ENCODE results near the gene LRP1B.
A peak's percentile ranks its signal among the peaks of the same experiment; 100 is the strongest.

The LRP1B gene

DNA sequence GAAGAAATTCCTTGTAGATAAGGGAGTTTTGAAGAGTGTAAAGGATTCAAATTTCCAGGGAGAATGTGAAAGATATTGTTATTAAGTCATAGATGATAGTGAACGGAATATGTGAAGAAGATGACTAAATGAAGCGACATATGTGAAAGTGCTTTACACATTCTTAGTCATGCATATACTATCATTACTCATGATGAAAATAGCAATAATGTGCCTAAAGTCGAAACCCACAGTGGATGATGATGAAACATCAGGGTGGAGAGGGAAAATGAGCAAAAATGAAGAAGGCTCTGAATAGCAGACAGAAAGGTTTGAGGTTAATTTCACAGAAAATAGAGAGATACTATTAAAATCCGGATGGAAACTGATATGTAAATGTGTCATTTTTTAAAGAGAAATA, 1237.1 kb downstream of the LRP1B start:
- no peak overlapping the region for H3K9ac ChIP-seq (ENCODE audit: low read length)
- TF ChIP-seq, protein P1, sequence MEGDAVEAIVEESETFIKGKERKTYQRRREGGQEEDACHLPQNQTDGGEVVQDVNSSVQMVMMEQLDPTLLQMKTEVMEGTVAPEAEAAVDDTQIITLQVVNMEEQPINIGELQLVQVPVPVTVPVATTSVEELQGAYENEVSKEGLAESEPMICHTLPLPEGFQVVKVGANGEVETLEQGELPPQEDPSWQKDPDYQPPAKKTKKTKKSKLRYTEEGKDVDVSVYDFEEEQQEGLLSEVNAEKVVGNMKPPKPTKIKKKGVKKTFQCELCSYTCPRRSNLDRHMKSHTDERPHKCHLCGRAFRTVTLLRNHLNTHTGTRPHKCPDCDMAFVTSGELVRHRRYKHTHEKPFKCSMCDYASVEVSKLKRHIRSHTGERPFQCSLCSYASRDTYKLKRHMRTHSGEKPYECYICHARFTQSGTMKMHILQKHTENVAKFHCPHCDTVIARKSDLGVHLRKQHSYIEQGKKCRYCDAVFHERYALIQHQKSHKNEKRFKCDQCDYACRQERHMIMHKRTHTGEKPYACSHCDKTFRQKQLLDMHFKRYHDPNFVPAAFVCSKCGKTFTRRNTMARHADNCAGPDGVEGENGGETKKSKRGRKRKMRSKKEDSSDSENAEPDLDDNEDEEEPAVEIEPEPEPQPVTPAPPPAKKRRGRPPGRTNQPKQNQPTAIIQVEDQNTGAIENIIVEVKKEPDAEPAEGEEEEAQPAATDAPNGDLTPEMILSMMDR (IDR thresholded peaks at IDR 0.05; ENCODE audit: low read length) = no peak
- no peak for TF ChIP-seq EZH2 (optimal IDR thresholded peaks at IDR 0.05; ENCODE audit: low read depth, low read length)
- TF ChIP-seq EZH2phosphoT487 (IDR thresholded peaks at IDR 0.05; ENCODE audit: low read length) = no peak
- no peaks in the 10 kb centered on the region for H3K79me2 ChIP-seq (ENCODE audit: low read length)
- H3K4me2 ChIP-seq (ENCODE audit: low read depth, low read length) = no peak overlapping the region
- no peaks in the 10 kb centered on the region for H3K9me3 ChIP-seq (replicated peaks; ENCODE audit: insufficient read depth, low read length)
- no peak for DNase-seq
- no peaks in the 10 kb centered on the region for H3K9me2 ChIP-seq (replicated peaks; ENCODE audit: insufficient read depth, low read length)
- no peak overlapping the region for H2AFZ ChIP-seq (ENCODE audit: low read length)
- no peaks in the 10 kb centered on the region for H3K4me1 ChIP-seq (ENCODE audit: low read length)
- no peaks in the 10 kb centered on the region for H3F3A ChIP-seq (ENCODE audit: insufficient read depth, low read length)
- no peaks in the 10 kb centered on the region for H3K27me3 ChIP-seq (replicated peaks; ENCODE audit: insufficient read depth, low read length)
- H3K36me3 ChIP-seq (replicated peaks; ENCODE audit: insufficient read depth, low read length) = no peaks in the 10 kb centered on the region
- H4K20me1 ChIP-seq (ENCODE audit: insufficient read depth, low read length) = no peaks in the 10 kb centered on the region
- H3K4me3 ChIP-seq (ENCODE audit: low read length) = no peak overlapping the region
- H3K27ac ChIP-seq (ENCODE audit: low read length) = no peak overlapping the region

DNA sequence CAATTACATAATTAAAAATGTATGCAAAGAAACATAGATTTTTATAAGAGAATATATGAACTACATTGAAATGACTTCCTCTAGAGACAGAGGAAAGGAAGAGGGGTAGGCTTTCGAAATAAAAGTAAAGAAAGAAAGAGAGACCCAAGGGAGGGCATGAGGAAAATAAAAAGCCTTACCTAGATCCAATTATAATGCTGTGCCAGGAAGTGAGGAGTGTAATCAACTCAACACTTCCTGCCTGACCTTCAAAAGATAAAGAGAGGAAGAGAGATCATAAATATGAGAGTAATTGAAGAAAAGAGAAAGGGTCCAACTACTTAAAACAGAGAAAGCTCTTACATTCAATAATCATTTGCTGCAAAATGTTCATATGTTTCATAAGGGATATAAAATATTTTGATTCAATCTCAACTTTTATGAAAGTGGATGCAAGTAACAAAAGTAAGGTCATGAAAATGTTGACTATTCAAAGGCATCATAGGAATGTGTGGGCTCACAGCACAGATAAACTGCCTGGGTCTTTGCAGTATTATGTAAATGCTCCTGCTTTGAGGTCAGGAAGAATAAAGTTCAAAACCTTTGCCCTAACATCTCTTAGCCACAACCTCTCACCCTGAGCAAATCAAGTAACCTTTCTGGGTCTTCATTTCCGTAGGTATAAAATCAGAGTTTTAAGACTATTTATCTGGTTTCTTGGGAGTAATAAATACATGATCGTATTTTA, 1237.7 kb downstream of the LRP1B start:
- Histone ChIP-seq H3K4me1 (ENCODE audit: low read length) (no peaks in the 10 kb centered on the region), H3K9me2 (replicated peaks; ENCODE audit: insufficient read depth, low read length) (no peaks in the 10 kb centered on the region), H3K4me2 (ENCODE audit: low read depth, low read length) (no peak overlapping the region), H3K4me3 (ENCODE audit: low read length) (no peak overlapping the region), H4K20me1 (ENCODE audit: insufficient read depth, low read length) (no peaks in the 10 kb centered on the region), H3K79me2 (ENCODE audit: low read length) (no peaks in the 10 kb centered on the region), H2AFZ (ENCODE audit: low read length) (no peak overlapping the region), H3K27me3 (replicated peaks; ENCODE audit: insufficient read depth, low read length) (no peaks in the 10 kb centered on the region), H3K9ac (ENCODE audit: low read length) (no peak overlapping the region), H3K27ac (ENCODE audit: low read length) (no peak overlapping the region), H3F3A (ENCODE audit: insufficient read depth, low read length) (no peaks in the 10 kb centered on the region), H3K9me3 (replicated peaks; ENCODE audit: insufficient read depth, low read length) (no peaks in the 10 kb centered on the region), H3K36me3 (replicated peaks; ENCODE audit: insufficient read depth, low read length) (no peaks in the 10 kb centered on the region)
- TF ChIP-seq EZH2phosphoT487 (IDR thresholded peaks at IDR 0.05; ENCODE audit: low read length) = no peak
- no peak for DNase-seq

DNA sequence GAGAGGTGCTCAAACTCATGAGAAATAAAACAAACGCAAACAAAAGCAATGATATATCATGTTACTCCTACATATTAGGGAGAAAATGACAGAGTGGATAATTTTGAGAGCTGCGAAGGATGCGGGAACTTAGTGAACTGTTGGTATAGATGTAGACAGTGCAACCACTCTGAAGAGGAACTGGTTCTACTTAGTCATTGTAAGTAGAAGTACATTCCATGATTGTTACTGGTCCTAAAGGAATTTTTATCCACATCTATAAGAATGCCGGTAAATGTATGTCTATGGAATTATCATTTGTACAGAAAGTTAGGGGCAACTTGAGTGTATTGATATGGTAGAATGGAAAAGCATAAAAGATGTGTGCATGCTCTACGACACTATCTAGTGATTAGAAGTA, 1238.4 kb downstream of the LRP1B start:
- Histone ChIP-seq H3K79me2 (ENCODE audit: low read length) (no peaks in the 10 kb centered on the region), H3K36me3 (replicated peaks; ENCODE audit: insufficient read depth, low read length) (no peaks in the 10 kb centered on the region), H3K4me3 (ENCODE audit: low read length) (no peak overlapping the region), H3K9me3 (replicated peaks; ENCODE audit: insufficient read depth, low read length) (no peaks in the 10 kb centered on the region), H2AFZ (ENCODE audit: low read length) (no peak overlapping the region), H3K27ac (ENCODE audit: low read length) (no peak overlapping the region), H3K4me1 (ENCODE audit: low read length) (no peaks in the 10 kb centered on the region), H3K9ac (ENCODE audit: low read length) (no peak overlapping the region), H3F3A (ENCODE audit: insufficient read depth, low read length) (no peaks in the 10 kb centered on the region), H4K20me1 (ENCODE audit: insufficient read depth, low read length) (no peaks in the 10 kb centered on the region), H3K4me2 (ENCODE audit: low read depth, low read length) (no peak overlapping the region), H3K9me2 (replicated peaks; ENCODE audit: insufficient read depth, low read length) (no peaks in the 10 kb centered on the region), H3K27me3 (replicated peaks; ENCODE audit: insufficient read depth, low read length) (no peaks in the 10 kb centered on the region)
- TF ChIP-seq EZH2phosphoT487 (IDR thresholded peaks at IDR 0.05; ENCODE audit: low read length) (no peak), EZH2 (optimal IDR thresholded peaks at IDR 0.05; ENCODE audit: low read depth, low read length) (no peak)
- TF ChIP-seq, protein P1 (IDR thresholded peaks at IDR 0.05; ENCODE audit: low read length) = no peak
- no peak for DNase-seq

DNA sequence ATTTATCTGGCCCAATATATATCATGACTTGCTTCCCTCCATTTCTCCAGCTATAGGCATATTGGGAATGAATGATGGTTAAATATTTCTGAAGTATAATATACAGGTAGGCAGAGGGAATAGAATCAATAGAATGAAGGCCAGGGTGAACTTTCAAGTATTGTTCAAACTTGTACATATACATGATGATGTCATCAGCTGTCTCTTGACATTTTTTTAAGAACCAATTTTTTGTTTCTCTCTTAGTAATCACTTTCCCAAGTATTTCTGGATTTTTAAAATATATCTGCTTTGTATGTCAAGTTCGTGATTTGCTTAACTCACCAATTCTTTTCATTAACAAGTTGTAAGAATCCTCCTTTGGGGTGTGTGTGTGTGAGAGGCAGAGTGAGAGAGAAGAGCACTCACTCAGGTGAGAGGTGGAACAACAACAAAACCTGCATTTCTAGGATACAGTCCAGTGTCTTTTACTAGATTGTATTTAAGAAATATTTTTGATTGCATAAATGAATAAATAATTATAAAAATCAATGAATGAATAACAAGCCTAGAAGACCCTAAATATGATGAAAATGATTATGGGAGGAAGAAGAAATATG, 1239.1 kb downstream of the LRP1B start:
- H3K27ac ChIP-seq (ENCODE audit: low read length) = no peak overlapping the region
- no peak overlapping the region for H2AFZ ChIP-seq (ENCODE audit: low read length)
- TF ChIP-seq EZH2 (optimal IDR thresholded peaks at IDR 0.05; ENCODE audit: low read depth, low read length) (no peak), EZH2phosphoT487 (IDR thresholded peaks at IDR 0.05; ENCODE audit: low read length) (no peak)
- TF ChIP-seq, protein P1 (IDR thresholded peaks at IDR 0.05; ENCODE audit: low read length) = peak; percentile 17; the same call in 1 of the 2 replicates
- H3K4me1 ChIP-seq (ENCODE audit: low read length) = no peaks in the 10 kb centered on the region
- no peak overlapping the region for H3K4me3 ChIP-seq (ENCODE audit: low read length)
- H3K9ac ChIP-seq (ENCODE audit: low read length) = no peak overlapping the region
- H3K4me2 ChIP-seq (ENCODE audit: low read depth, low read length) = no peak overlapping the region
- no peaks in the 10 kb centered on the region for H3K9me3 ChIP-seq (replicated peaks; ENCODE audit: insufficient read depth, low read length)
- DNase-seq = no peak
- no peaks in the 10 kb centered on the region for H3K9me2 ChIP-seq (replicated peaks; ENCODE audit: insufficient read depth, low read length)
- H3K36me3 ChIP-seq (replicated peaks; ENCODE audit: insufficient read depth, low read length) = no peaks in the 10 kb centered on the region
- no peaks in the 10 kb centered on the region for H3K79me2 ChIP-seq (ENCODE audit: low read length)
- no peaks in the 10 kb centered on the region for H3F3A ChIP-seq (ENCODE audit: insufficient read depth, low read length)
- H4K20me1 ChIP-seq (ENCODE audit: insufficient read depth, low read length) = no peaks in the 10 kb centered on the region
- H3K27me3 ChIP-seq (replicated peaks; ENCODE audit: insufficient read depth, low read length) = no peaks in the 10 kb centered on the region
